ENCODE measurements around the gene CUTA.

- no peak for TF ChIP-seq CTCF (IDR thresholded peaks at IDR 0.05)
- TF ChIP-seq POLR2A (IDR thresholded peaks at IDR 0.05): no peak
Measured at GRCh38 chr6:33466075-33466735, 48.3 kb upstream of the CUTA start.

Measured in testis (tissue), 2 donors.